Neural crest cell (in vitro differentiated cells): ENCODE data around the gene TMEM14C. TPM values are rescaled to one million over a fixed set of nuclear protein-coding genes. Genes with fewer than 3 reads are reported as not detected.

ENCODE experiments used
- DNase-seq: peaks from one replicate; pipeline ENCODE4 v3.0.0; 2021; ENCODE audit warnings: low read depth, mixed read lengths, low spot score
- H3K27ac Mint-ChIP-seq: one replicate; pipeline ENCODE4 v1.8.0; 2021; ENCODE audit warnings: mild to moderate bottlenecking, mixed read lengths; ENCODE audit not compliant: unreplicated experiment
- H3K27me3 Mint-ChIP-seq: 2 replicates; pipeline ENCODE4 v1.8.0; 2021; ENCODE audit warnings: low read depth, mild to moderate bottlenecking, mixed read lengths
- H3K36me3 Mint-ChIP-seq: 2 replicates; pipeline ENCODE4 v1.8.0; 2021; ENCODE audit warnings: low read depth, mild to moderate bottlenecking, mixed read lengths
- H3K4me1 Mint-ChIP-seq: 2 replicates; pipeline ENCODE4 v1.8.0; 2021; ENCODE audit warnings: mixed read lengths
- H3K4me3 Mint-ChIP-seq: one replicate; pipeline ENCODE4 v1.8.0; 2021; ENCODE audit warnings: mild to moderate bottlenecking, mixed read lengths
- H3K9me3 Mint-ChIP-seq: 2 replicates; pipeline ENCODE4 v1.8.0; 2021; ENCODE audit warnings: mixed read lengths
- total RNA-seq: library from RNA; stranded (reverse); gene quantifications from 2 replicates; pipeline ENCODE4 v1.2.1, GENCODE V29; 2021
- TF ChIP-seq, protein P1 (sequence below): fragments of 200-600 bp; sonication (generic); conservative IDR thresholded peaks from 2 replicates; pipeline ENCODE4 v1.5.0; 2021; ENCODE audit warnings: antibody characterized with exemption, mild to moderate bottlenecking

The TMEM14C gene
- total RNA-seq, 1 donor from 2014 or later, result 90.5 TPM

- TF ChIP-seq, protein P1, sequence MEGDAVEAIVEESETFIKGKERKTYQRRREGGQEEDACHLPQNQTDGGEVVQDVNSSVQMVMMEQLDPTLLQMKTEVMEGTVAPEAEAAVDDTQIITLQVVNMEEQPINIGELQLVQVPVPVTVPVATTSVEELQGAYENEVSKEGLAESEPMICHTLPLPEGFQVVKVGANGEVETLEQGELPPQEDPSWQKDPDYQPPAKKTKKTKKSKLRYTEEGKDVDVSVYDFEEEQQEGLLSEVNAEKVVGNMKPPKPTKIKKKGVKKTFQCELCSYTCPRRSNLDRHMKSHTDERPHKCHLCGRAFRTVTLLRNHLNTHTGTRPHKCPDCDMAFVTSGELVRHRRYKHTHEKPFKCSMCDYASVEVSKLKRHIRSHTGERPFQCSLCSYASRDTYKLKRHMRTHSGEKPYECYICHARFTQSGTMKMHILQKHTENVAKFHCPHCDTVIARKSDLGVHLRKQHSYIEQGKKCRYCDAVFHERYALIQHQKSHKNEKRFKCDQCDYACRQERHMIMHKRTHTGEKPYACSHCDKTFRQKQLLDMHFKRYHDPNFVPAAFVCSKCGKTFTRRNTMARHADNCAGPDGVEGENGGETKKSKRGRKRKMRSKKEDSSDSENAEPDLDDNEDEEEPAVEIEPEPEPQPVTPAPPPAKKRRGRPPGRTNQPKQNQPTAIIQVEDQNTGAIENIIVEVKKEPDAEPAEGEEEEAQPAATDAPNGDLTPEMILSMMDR, result no peak
- no peak overlapping the region for H3K4me3 Mint-ChIP-seq
Measured at GRCh38 chr6:10684618-10685017, 38.3 kb upstream of the TMEM14C start.

DNA sequence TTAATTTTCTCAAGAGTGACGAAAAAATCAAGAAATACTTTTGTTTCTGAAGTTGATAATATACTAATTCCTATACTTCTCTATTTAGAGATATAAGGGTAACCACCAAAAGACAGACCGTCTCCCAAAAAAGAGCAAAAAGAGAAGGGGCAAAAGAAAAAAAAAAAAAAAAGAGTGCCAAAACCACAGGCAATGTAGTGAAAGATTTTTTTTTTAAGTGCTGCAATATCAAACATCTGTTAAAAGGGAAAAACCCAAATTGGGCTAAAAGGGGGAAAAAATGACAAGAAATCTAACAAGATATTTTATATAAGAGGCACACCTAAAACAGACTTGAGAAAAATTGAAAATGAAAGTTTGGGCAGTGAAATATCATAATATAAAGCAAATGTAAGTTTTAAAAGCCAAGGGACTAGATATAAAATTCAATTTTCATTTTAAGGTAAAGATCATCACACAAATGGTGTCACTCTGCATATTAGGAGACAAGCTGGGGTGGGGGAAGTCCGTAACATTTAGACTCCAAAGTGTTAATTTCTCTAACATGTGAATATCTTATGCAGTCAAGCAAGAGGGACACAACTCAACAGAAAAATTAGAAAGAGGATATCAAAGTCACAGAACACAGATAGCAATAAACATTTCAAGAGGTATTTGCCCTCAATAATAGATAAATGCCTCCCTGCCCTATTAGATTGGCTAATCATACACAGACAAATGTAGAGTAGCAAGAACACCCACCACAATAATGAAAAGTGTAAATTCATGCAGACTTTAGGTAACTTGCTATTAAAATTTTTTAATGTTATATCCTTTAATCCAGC is 37.6 kb upstream of the TMEM14C start:
- H3K4me1 Mint-ChIP-seq, result no peaks in the 10 kb centered on the region
- H3K27me3 Mint-ChIP-seq, result peaks cover 28% of the 10 kb centered on the region
- H3K27ac Mint-ChIP-seq, result no peak overlapping the region
- H3K36me3 Mint-ChIP-seq, result no peaks in the 10 kb centered on the region
- no peaks in the 10 kb centered on the region for H3K9me3 Mint-ChIP-seq
- TF ChIP-seq, protein P1, result no peak
- DNase-seq, result no peak
- H3K4me3 Mint-ChIP-seq, result no peak overlapping the region

More at GRCh38 chr6:10684618-10685017, 38.3 kb upstream of the TMEM14C start:
- Mint-ChIP-seq H3K9me3 (no peaks in the 10 kb centered on the region), H3K36me3 (no peaks in the 10 kb centered on the region), H3K27ac (no peak overlapping the region), H3K4me1 (no peaks in the 10 kb centered on the region), H3K27me3 (peaks cover 28% of the 10 kb centered on the region)
- no peak for DNase-seq

- H3K27ac Mint-ChIP-seq, result no peak overlapping the region
Measured at GRCh38 chr6:10686901-10687300, 36.0 kb upstream of the TMEM14C start.

DNA sequence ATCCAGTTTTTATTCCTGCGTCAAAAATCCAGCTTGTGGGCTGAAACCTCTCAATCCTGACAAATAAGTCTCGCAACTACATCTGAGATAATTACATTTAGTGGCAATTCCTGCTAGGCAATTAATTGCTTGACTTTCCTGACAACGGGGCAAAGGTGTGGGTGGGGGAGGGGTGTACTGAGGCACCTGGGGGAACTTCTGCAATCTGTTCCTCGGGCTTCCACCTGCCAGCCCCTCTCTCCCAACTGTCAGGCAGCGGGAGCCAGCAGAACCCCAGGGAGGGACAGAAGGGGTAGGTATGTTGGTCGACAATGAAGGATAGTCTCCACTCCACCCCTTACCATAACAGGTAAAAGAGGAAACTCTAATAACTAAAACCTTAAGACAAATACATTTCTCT is 35.3 kb upstream of the TMEM14C start:
- H3K9me3 Mint-ChIP-seq, result no peaks in the 10 kb centered on the region
- DNase-seq, result no peak
- H3K4me1 Mint-ChIP-seq, result peaks cover 5% of the 10 kb centered on the region

More at GRCh38 chr6:10686901-10687300, 36.0 kb upstream of the TMEM14C start:
- no peaks in the 10 kb centered on the region for H3K9me3 Mint-ChIP-seq
- DNase-seq, result no peak
- TF ChIP-seq, protein P1, result no peak
- H3K36me3 Mint-ChIP-seq, result no peaks in the 10 kb centered on the region
- H3K4me1 Mint-ChIP-seq, result peaks cover 4% of the 10 kb centered on the region
- H3K27me3 Mint-ChIP-seq, result peaks cover 28% of the 10 kb centered on the region
- H3K4me3 Mint-ChIP-seq, result no peak overlapping the region

DNA sequence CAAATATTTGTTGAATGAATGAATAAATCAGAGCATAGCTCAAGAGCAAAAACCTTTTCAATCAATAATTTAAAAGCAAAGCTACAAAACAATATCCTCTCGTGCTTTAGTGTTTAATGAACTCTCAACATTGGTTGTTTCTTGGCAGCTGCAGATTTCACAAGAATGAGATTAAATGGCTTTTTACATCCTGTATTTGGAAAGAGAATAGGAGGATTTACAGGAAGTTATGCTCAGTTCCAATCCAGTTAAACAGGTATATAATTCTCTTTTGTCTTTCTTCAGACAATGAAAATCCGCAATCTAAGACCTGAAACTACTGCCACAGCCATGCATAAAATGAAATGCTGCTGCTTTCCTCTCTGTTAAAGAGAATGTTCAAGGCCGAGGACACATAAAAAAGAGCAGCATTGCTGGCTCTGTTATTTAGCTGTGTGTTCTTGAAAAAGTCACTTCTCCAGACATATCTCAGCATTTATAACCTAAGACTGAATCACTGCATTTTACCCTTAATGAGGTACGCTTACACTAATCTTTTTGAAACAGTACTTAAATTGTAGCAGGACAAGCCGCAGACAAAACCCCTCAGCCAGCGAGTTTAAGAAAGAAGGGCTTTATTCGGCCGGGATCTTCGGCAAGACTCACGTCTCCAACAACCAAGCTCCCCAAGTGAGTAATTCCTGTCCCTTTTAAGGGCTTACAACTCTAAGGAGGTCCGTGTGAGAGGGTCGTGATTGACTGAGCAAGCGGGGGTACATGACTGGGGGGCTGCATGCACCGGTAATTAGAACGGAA is 32.0 kb upstream of the TMEM14C start:
- H3K4me3 Mint-ChIP-seq, result peak overlapping the region; percentile 78
- H3K27me3 Mint-ChIP-seq, result peaks cover 20% of the 10 kb centered on the region
- peaks cover 26% of the 10 kb centered on the region for H3K4me1 Mint-ChIP-seq
- no peaks in the 10 kb centered on the region for H3K9me3 Mint-ChIP-seq
- DNase-seq, result no peak
- H3K36me3 Mint-ChIP-seq, result peaks cover 3% of the 10 kb centered on the region
- TF ChIP-seq, protein P1, result no peak
- H3K27ac Mint-ChIP-seq, result no peak overlapping the region

More for the DNA sequence above, 35.3 kb upstream of the TMEM14C start:
- no peaks in the 10 kb centered on the region for H3K36me3 Mint-ChIP-seq
- TF ChIP-seq, protein P1, result no peak
- H3K27ac Mint-ChIP-seq, result no peak overlapping the region
- no peak overlapping the region for H3K4me3 Mint-ChIP-seq
- peaks cover 28% of the 10 kb centered on the region for H3K27me3 Mint-ChIP-seq
